ENCODE results near the gene ARHGAP33.

DNA sequence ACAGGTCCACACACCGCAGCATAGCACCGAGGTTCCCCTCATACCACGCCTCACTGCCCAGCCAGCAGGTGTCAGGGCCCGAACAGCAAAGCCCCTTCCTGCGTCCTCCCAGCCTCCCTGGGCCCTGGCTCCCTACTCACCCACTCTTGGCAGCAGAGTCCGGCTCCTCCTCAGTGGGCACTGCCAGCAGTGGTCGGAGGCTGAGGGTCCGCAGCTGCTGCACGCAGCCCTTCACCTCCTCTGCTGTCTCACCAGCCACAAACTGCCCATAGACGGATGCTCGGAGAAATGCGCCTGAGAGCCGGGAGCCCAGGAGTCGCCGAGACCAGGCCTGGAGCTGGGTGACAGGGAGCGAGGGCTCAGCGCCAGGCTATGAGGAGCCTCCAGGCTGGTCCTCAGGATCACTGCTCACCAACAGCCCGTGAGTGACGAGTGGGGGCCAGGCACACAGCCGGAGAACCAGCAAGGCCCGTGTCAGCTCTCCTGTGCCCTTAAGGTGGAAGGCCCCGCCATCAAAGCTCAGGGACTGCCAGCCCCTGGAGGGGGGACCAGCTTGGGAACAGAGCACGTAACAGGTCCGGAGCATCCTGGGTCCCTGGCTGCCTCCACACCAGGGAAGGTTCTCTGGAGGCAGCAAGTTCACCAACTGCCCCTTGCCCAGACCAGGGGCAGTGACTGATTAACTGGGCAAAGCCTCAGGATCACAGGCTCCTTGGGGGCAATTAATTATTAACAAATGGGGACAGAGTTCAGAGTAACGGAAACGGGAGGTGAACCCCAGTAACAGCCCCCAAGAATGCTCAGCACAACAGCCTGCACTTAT, 37.1 kb downstream of the ARHGAP33 start, which contains the start of gene PRODH2:
- TF ChIP-seq TAF1 (IDR thresholded peaks at IDR 0.05; ENCODE audit: borderline replicate concordance, low read depth, low read length) (no peak), POLR2A (IDR thresholded peaks at IDR 0.05; ENCODE audit: low read depth, low read length) (no peak), POLR2AphosphoS5 (IDR thresholded peaks at IDR 0.05; ENCODE audit: low read depth, low read length) (no peak)

Data from GM12892 (cell line).